Neutrophil (primary cell): Measurements from ENCODE around the gene ACCSL.

ENCODE experiments used
- H3K27ac ChIP-seq: fragments of 200-600 bp; sonication (generic); 2 replicates; pipeline ENCODE4 v1.5.1; 2016; ENCODE audit warnings: mild to moderate bottlenecking, moderate library complexity
- H3K27me3 ChIP-seq: fragments of 200-600 bp; sonication (generic); 2 replicates; pipeline ENCODE4 v1.6.0; 2016; ENCODE audit warnings: mild to moderate bottlenecking
- H3K36me3 ChIP-seq: fragments of 200-600 bp; sonication (generic); 2 replicates; pipeline ENCODE4 v1.5.1; 2017
- H3K4me1 ChIP-seq, 2 experiments: fragments of 200-600 bp in 1 of 2; sonication (generic) in 1 of 2; 1 replicate in 1 of 2; 2 replicates in 1 of 2; pipeline versions ENCODE4 v1.5.1 to v1.6.1; 2013 to 2016; ENCODE audit warnings: low read depth in 1 of 2, low read length in 1 of 2, mild to moderate bottlenecking in 1 of 2, moderate library complexity in 1 of 2; ENCODE audit not compliant: control insufficient read depth in 1 of 2, insufficient read depth in 1 of 2
- H3K4me3 ChIP-seq, 2 experiments: fragments of 200-600 bp in 1 of 2; sonication (generic) in 1 of 2; 1 replicate in 1 of 2; 2 replicates in 1 of 2; pipeline ENCODE4 v1.5.1; 2013 to 2016; ENCODE audit warnings: low read depth in 1 of 2, low read length in 1 of 2, mild to moderate bottlenecking in 1 of 2, moderate library complexity in 1 of 2
- H3K9me3 ChIP-seq: fragments of 200-600 bp; sonication (generic); 2 replicates; pipeline ENCODE4 v1.5.1; 2016
- TF ChIP-seq, protein P1 (sequence below): fragments of 200-600 bp; sonication (generic); IDR thresholded peaks from 2 replicates; pipeline ENCODE4 v1.5.1; 2016; ENCODE audit warnings: antibody characterized with exemption

The ACCSL gene

DNA sequence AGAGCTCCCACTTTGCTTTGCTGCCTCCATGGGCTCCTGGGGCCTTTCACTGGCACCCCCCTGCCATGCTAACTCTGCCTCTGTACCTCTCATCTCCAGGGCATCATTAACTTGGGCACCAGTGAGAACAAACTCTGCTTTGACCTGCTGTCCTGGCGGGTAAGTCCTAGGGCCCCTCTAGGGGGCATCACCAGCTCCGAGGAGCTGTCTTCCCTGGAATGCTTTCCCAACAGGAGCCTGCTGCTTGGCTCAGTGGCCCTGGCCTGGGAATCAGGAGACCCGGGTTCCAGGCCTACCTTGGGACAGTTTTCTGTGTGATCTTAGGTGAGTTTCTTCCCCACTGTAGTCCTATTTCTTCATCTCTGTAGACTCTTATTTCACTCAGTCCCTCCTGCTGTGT is 23.4 kb downstream of the ACCSL start:
- Histone ChIP-seq H3K27me3 (peaks cover 6% of the 10 kb centered on the region), H3K27ac (no peak overlapping the region), H3K4me3 (no peak overlapping the region), H3K9me3 (no peaks in the 10 kb centered on the region), H3K4me1 (peaks cover 6 to 12% of the 10 kb centered on the region in 2 experiments), H3K36me3 (peaks cover 14% of the 10 kb centered on the region)
- TF ChIP-seq, protein P1, sequence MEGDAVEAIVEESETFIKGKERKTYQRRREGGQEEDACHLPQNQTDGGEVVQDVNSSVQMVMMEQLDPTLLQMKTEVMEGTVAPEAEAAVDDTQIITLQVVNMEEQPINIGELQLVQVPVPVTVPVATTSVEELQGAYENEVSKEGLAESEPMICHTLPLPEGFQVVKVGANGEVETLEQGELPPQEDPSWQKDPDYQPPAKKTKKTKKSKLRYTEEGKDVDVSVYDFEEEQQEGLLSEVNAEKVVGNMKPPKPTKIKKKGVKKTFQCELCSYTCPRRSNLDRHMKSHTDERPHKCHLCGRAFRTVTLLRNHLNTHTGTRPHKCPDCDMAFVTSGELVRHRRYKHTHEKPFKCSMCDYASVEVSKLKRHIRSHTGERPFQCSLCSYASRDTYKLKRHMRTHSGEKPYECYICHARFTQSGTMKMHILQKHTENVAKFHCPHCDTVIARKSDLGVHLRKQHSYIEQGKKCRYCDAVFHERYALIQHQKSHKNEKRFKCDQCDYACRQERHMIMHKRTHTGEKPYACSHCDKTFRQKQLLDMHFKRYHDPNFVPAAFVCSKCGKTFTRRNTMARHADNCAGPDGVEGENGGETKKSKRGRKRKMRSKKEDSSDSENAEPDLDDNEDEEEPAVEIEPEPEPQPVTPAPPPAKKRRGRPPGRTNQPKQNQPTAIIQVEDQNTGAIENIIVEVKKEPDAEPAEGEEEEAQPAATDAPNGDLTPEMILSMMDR = no peak

DNA sequence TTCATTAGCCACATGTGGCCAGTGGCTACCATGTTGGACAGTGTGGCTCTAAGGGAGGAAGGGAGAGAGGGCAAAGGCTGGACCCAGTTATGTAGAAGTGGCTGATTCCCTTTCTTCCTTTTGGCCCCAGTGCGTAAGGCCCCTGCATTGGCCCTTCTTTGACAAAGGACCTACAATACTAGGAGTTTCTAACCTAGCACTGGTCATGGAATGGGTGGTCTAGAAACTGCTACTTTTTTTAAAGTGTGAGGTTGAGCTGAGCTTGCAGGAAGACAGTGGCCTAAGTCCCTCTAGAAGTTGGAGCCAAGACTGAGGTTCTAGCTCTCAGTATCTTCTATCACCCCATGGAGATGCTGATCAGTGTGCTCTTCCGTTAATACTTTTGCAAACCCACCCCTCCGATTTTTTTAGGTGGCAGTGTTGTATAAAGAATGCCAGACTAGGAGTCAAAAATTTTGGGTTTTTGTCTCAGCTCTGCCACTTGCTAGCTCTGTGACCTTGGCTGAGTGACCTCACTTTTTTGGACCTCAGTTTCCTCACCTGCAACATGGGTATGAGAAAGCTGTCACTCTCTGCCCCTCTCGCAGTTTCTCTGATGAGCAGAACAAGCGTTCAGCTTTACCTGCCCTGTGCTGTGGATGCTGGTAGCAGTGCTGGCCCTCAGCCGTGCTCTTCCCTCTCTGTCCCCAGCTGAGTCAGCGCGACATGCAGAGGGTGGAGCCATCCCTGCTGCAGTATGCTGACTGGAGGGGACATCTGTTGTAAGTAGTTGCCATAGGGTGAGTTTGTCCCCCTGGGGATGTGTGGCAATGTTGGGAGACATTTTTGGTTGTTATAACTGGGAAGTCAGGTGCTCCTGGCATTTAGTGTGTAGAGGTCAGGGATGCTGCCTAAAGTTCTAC is 25.2 kb downstream of the ACCSL start:
- Histone ChIP-seq H3K4me1 (no peaks in the 10 kb centered on the region), H3K4me3 (no peak overlapping the region), H3K27ac (no peak overlapping the region), H3K36me3 (peaks cover 16% of the 10 kb centered on the region), H3K27me3 (no peaks in the 10 kb centered on the region), H3K9me3 (no peaks in the 10 kb centered on the region)
- TF ChIP-seq, protein P1 = no peak

GRCh38 chr11:44078794-44079193 is 31.0 kb downstream of the ACCSL start:
- Histone ChIP-seq H3K27me3 (no peaks in the 10 kb centered on the region), H3K4me1 (no peaks in the 10 kb centered on the region), H3K4me3 (no peak overlapping the region)

GRCh38 chr11:44079376-44079775 is 31.6 kb downstream of the ACCSL start:
- peaks cover 42% of the 10 kb centered on the region for H3K36me3 ChIP-seq
- H3K4me1 ChIP-seq = no peaks in the 10 kb centered on the region
- no peak overlapping the region for H3K4me3 ChIP-seq
- TF ChIP-seq, protein P1 = no peak
- no peak overlapping the region for H3K27ac ChIP-seq
- H3K27me3 ChIP-seq = no peaks in the 10 kb centered on the region
- H3K9me3 ChIP-seq = no peaks in the 10 kb centered on the region

More at GRCh38 chr11:44078794-44079193, 31.0 kb downstream of the ACCSL start:
- peaks cover 42% of the 10 kb centered on the region for H3K36me3 ChIP-seq
- TF ChIP-seq, protein P1 = no peak
- no peak overlapping the region for H3K27ac ChIP-seq
- H3K9me3 ChIP-seq = no peaks in the 10 kb centered on the region

DNA sequence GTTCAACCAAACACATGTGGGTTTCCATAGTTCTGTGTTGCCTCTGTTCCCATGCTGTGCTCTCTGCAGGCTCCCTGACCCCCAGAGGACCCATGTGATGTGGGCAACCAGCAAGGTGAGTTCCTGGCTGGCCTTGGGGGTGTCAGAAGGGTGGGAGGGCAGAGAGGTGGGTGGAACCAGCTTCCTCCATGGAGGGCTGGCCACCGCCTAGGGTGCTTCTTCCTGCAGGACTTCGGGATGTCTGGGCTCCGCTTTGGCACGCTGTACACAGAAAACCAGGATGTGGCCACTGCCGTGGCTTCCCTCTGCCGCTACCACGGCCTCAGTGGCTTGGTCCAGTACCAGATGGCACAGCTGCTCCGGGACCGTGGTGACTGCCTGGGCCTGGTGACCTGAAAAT is 33.2 kb downstream of the ACCSL start:
- Histone ChIP-seq H3K36me3 (peaks cover 30% of the 10 kb centered on the region), H3K4me3 (no peak overlapping the region), H3K27ac (no peak overlapping the region), H3K4me1 (no peaks in the 10 kb centered on the region), H3K27me3 (no peaks in the 10 kb centered on the region), H3K9me3 (no peaks in the 10 kb centered on the region)
- TF ChIP-seq, protein P1 = no peak
